Testis (tissue), 5 donors: ENCODE results near the gene PDLIM7. TPM values are rescaled to one million over a fixed set of nuclear protein-coding genes. Genes with fewer than 3 reads are reported as not detected.

ENCODE experiments used
- DNase-seq: peaks from one replicate; pipeline ENCODE4 v3.0.0-alpha.2; 2019
- H3K27ac ChIP-seq, 2 donors: fragments of 200-600 bp; sonication (generic); one replicate each; pipeline ENCODE4 v1.5.1; 2019
- H3K27me3 ChIP-seq: fragments of 200-600 bp; sonication (generic); one replicate; pipeline ENCODE4 v1.5.1; 2019
- H3K36me3 ChIP-seq: fragments of 200-600 bp; sonication (generic); one replicate; pipeline ENCODE4 v1.5.1; 2017; ENCODE audit warnings: low read depth; ENCODE audit errors: missing control alignments
- H3K4me1 ChIP-seq: fragments of 200-600 bp; sonication (generic); one replicate; pipeline ENCODE4 v1.5.1; 2019
- H3K4me3 ChIP-seq, 2 donors: fragments of 200-600 bp; sonication (generic); one replicate each; pipeline ENCODE4 v1.5.1; 2017 to 2019
- H3K9me3 ChIP-seq: fragments of 200-600 bp; sonication (generic); one replicate; pipeline ENCODE4 v1.5.1; 2017
- CTCF ChIP-seq, 3 experiments: fragments of 450-650 bp in 2 of 3; fragments of 200-600 bp in 1 of 3; sonication (generic) in 1 of 3; IDR thresholded peaks; one replicate each; pipeline ENCODE4 v1.5.1; 2016 to 2019; ENCODE audit warnings: antibody characterized with exemption in 3 of 3, mild to moderate bottlenecking in 2 of 3, moderate library complexity in 1 of 3
- POLR2A ChIP-seq: fragments of 450-650 bp; IDR thresholded peaks from one replicate; pipeline ENCODE4 v1.6.1; 2017; ENCODE audit warnings: antibody characterized with exemption, mild to moderate bottlenecking, moderate library complexity
- WGBS, 2 donors: methylation state at CpG; one replicate each; pipeline ENCODE4 v1.1.5; 2018; 5-methylcytosine and 5-hydroxymethylcytosine counted together
- intact Hi-C: fragments of 100-400 bp; cut with DNase I; formaldehyde crosslinking; loops from one replicate; pipeline ENCODE4 v1.15.1; 2023; ENCODE audit warnings: low total_unique reads
- long read RNA-seq, 2 donors: transcript quantifications; one replicate each; lab custom pipeline, GENCODE V29; 2026
- polyA plus RNA-seq: library from polyadenylated mRNA; stranded (reverse); fragments of 350-450 nt; fragmentation: Illumina TruSeq; extraction: RNeasy Lipid Tissue Mini Kit (QIAGEN cat#74804); gene quantifications from one replicate; pipeline ENCODE4 v1.2.3, GENCODE V29; 2014; ENCODE audit warnings: low read depth, low replicate concordance; ENCODE audit not compliant: insufficient read depth
- total RNA-seq, 2 donors: library from RNA; depleted of rRNA; stranded (reverse); fragments of >200 nt; gene quantifications; one replicate each; pipeline ENCODE4 v1.2.3, GENCODE V29; 2016

The PDLIM7 gene
- 100 to 1,000 TPM in 1 of 2 donors, 10 to 100 TPM in 1; 90.5 to 118 TPM for total RNA-seq
- 72.2 TPM for polyA plus RNA-seq
- long read RNA-seq, donor 1, transcript PDLIM7-201 (8 exons, 977 nt) = minor isoform, 5 of 47 reads
- long read RNA-seq, donor 1, transcript PDLIM7-202 (13 exons, 1,689 nt) = major isoform, 20 of 47 reads
- long read RNA-seq, donor 1, transcript PDLIM7-206 (4 exons, 1,015 nt) = minor isoform, 6 of 47 reads
- long read RNA-seq, donor 1, partial matches to known transcripts = 12 of 47 reads
- long read RNA-seq, donor 1, other reads (novel, unspliced or antisense) = 0 of 47 reads
- long read RNA-seq, donor 2, transcript PDLIM7-202 (13 exons, 1,689 nt) = major isoform, 9 of 13 reads
- long read RNA-seq, donor 2, partial matches to known transcripts = 0 of 13 reads
- long read RNA-seq, donor 2, other reads (novel, unspliced or antisense) = 0 of 13 reads

- TF ChIP-seq CTCF (IDR thresholded peaks at IDR 0.05) = peak in 1 of 3 experiments; percentile 12
- peak; percentile 88 for TF ChIP-seq POLR2A
- peak; percentile 97 for DNase-seq
- Histone ChIP-seq H3K27ac (peak within 1 kb of the TSS; percentile 85 to 86), H3K27me3 (no peaks in the 10 kb centered on the region), H3K36me3 (no peaks in the 10 kb centered on the region), H3K4me1 (peaks cover 59% of the 10 kb centered on the region), H3K9me3 (no peaks in the 10 kb centered on the region), H3K4me3 (peak within 1 kb of the TSS; percentile 58 to 85)
- intact Hi-C loops = no loop called here
- WGBS, 2 donors = 1% methylated on average over 19 to 51 of the region's 73 CpGs
Measured at GRCh38 chr5:177497292-177498012, at the start of gene PDLIM7. Gene PDLIM7 (minus strand): TSS chr5:177497604. CDS start chr5:177496512, 1,092 bp downstream.

GRCh38 chr5:177546258-177546741, 48.9 kb upstream of the PDLIM7 start:
- no peak overlapping the region for H3K4me3 ChIP-seq
- WGBS, 2 donors = 50 to 86% methylated on average over 1 of the region's 1 CpG
- DNase-seq = no peak
- TF ChIP-seq CTCF (IDR thresholded peaks at IDR 0.05) (no peak), POLR2A (no peak)
- peak overlapping the region in 1 of 2 donors; percentile 16 for H3K27ac ChIP-seq
- no peaks in the 10 kb centered on the region for H3K27me3 ChIP-seq
- no peaks in the 10 kb centered on the region for H3K4me1 ChIP-seq
- no peaks in the 10 kb centered on the region for H3K9me3 ChIP-seq
- intact Hi-C loops = no loop called here
- no peaks in the 10 kb centered on the region for H3K36me3 ChIP-seq

- Histone ChIP-seq H3K36me3 (no peaks in the 10 kb centered on the region), H3K4me3 (no peak overlapping the region), H3K9me3 (no peaks in the 10 kb centered on the region), H3K27ac (peak overlapping the region in 1 of 2 donors; percentile 16), H3K4me1 (no peaks in the 10 kb centered on the region), H3K27me3 (no peaks in the 10 kb centered on the region)
- TF ChIP-seq POLR2A = no peak
- TF ChIP-seq CTCF (IDR thresholded peaks at IDR 0.05) = no peak
- intact Hi-C loops = no loop called here
- DNase-seq = peak; percentile 69
- 70 to 77% methylated on average over 4 of the region's 4 CpGs for WGBS, 2 donors
Measured at GRCh38 chr5:177545487-177546257, 48.3 kb upstream of the PDLIM7 start.

- Histone ChIP-seq H3K4me3 (no peak overlapping the region), H3K27me3 (no peaks in the 10 kb centered on the region), H3K36me3 (no peaks in the 10 kb centered on the region), H3K9me3 (no peaks in the 10 kb centered on the region), H3K4me1 (peaks cover 13% of the 10 kb centered on the region), H3K27ac (no peak overlapping the region)
- intact Hi-C loops = no loop called here
- DNase-seq = no peak
- WGBS, 2 donors = 91 to 96% methylated on average over 4 of the region's 4 CpGs
- no peak for TF ChIP-seq CTCF (IDR thresholded peaks at IDR 0.05)
- TF ChIP-seq POLR2A = no peak
Measured at GRCh38 chr5:177542816-177543465, 45.5 kb upstream of the PDLIM7 start.
